HG03175 (cell line): ENCODE measurements around the gene DNASE1L3.

Experiments
- ATAC-seq: cut with Tn5 transposase; IDR thresholded peaks from one replicate; pipeline ENCODE4 v1.9.1; 2021; ENCODE audit warnings: mild to moderate bottlenecking, moderate library complexity; ENCODE audit not compliant: unreplicated experiment

The DNASE1L3 gene

GRCh38 chr3:58164199-58164879, 46.4 kb downstream of the DNASE1L3 start:
- ATAC-seq, result no peak

- no peak for ATAC-seq
Observed at GRCh38 chr3:58163234-58163633, 47.5 kb downstream of the DNASE1L3 start.

GRCh38 chr3:58161435-58162398, 49.1 kb downstream of the DNASE1L3 start:
- no peak for ATAC-seq

- ATAC-seq, result no peak
Observed at GRCh38 chr3:58160399-58160798, 50.4 kb downstream of the DNASE1L3 start.

- ATAC-seq, result no peak
Observed at GRCh38 chr3:58158442-58159153, 52.2 kb downstream of the DNASE1L3 start.

- ATAC-seq, result no peak
Observed at GRCh38 chr3:58157700-58158099, 53.1 kb downstream of the DNASE1L3 start.

GRCh38 chr3:58155838-58156237, 54.9 kb downstream of the DNASE1L3 start:
- ATAC-seq, result no peak

GRCh38 chr3:58154626-58155449, 55.9 kb downstream of the DNASE1L3 start:
- no peak for ATAC-seq

- ATAC-seq, result no peak
Observed at GRCh38 chr3:58153371-58153770, 57.4 kb downstream of the DNASE1L3 start.

GRCh38 chr3:58152225-58153015, 58.4 kb downstream of the DNASE1L3 start:
- ATAC-seq, result no peak

GRCh38 chr3:58151637-58152036, 59.1 kb downstream of the DNASE1L3 start:
- ATAC-seq, result no peak

- ATAC-seq, result no peak
Observed at GRCh38 chr3:58150810-58151199, 60.0 kb downstream of the DNASE1L3 start.

- ATAC-seq, result no peak
Observed at GRCh38 chr3:58150130-58150809, 60.5 kb downstream of the DNASE1L3 start.

GRCh38 chr3:58148049-58148448, 62.7 kb downstream of the DNASE1L3 start:
- no peak for ATAC-seq

- ATAC-seq, result no peak
Observed at GRCh38 chr3:58144478-58145325, 66.1 kb downstream of the DNASE1L3 start.

- no peak for ATAC-seq
Observed at GRCh38 chr3:58143417-58144055, 67.2 kb downstream of the DNASE1L3 start.
